ENCODE measurements around the gene NHLH2.

The NHLH2 gene

GRCh38 chr1:115854005-115854404 is 13.1 kb upstream of the NHLH2 start:
- Histone ChIP-seq H3K4me1 (ENCODE audit: control insufficient read depth, insufficient read depth, low read length) (no peaks in the 10 kb centered on the region), H3K4me3 (ENCODE audit: low read depth, low read length) (no peak overlapping the region), H3K9me3 (ENCODE audit: control insufficient read depth, insufficient read depth, low read depth, low read length) (no peaks in the 10 kb centered on the region), H3K27ac (ENCODE audit: extremely low read depth, low read depth, low read length) (no peak overlapping the region), H3K36me3 (ENCODE audit: control insufficient read depth in 2 of 2, insufficient read depth in 1 of 2, low read length in 2 of 2) (no peaks in the 10 kb centered on the region)
- no peak for TF ChIP-seq ZNF600 (tag by site-specific recombination; IDR thresholded peaks at IDR 0.05)
- TF ChIP-seq SCRT1 (tag by site-specific recombination; IDR thresholded peaks at IDR 0.05; ENCODE audit: borderline replicate concordance): no peak
- no peak for TF ChIP-seq ZNF645 (tag by site-specific recombination; IDR thresholded peaks at IDR 0.05)
- TF ChIP-seq SP3 (tag by site-specific recombination; IDR thresholded peaks at IDR 0.05): no peak
- no peak for TF ChIP-seq KLF16 (tag by site-specific recombination; IDR thresholded peaks at IDR 0.05)
- no peak for TF ChIP-seq ZNF610 (tag by site-specific recombination; IDR thresholded peaks at IDR 0.05; ENCODE audit: borderline replicate concordance)
- TF ChIP-seq BCL6B (tag by site-specific recombination; IDR thresholded peaks at IDR 0.05): no peak
- TF ChIP-seq TCF7L2 (IDR thresholded peaks at IDR 0.05; ENCODE audit: borderline replicate concordance, low read depth, low read length): no peak
- no peak for TF ChIP-seq ZNF449 (tag by site-specific recombination; IDR thresholded peaks at IDR 0.05)
- no peak for TF ChIP-seq ZNF394 (tag by site-specific recombination; IDR thresholded peaks at IDR 0.05; ENCODE audit: borderline replicate concordance)
- no peak for TF ChIP-seq ZNF677 (tag by site-specific recombination; IDR thresholded peaks at IDR 0.05)
- TF ChIP-seq KLF1 (tag by site-specific recombination; IDR thresholded peaks at IDR 0.05): no peak
- no peak for TF ChIP-seq PRDM4 (tag by site-specific recombination; IDR thresholded peaks at IDR 0.05)
- TF ChIP-seq ZNF510 (tag by site-specific recombination; IDR thresholded peaks at IDR 0.05; ENCODE audit: insufficient replicate concordance): no peak
- TF ChIP-seq, protein P1, sequence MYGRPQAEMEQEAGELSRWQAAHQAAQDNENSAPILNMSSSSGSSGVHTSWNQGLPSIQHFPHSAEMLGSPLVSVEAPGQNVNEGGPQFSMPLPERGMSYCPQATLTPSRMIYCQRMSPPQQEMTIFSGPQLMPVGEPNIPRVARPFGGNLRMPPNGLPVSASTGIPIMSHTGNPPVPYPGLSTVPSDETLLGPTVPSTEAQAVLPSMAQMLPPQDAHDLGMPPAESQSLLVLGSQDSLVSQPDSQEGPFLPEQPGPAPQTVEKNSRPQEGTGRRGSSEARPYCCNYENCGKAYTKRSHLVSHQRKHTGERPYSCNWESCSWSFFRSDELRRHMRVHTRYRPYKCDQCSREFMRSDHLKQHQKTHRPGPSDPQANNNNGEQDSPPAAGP (tag by site-specific recombination; IDR thresholded peaks at IDR 0.05): no peak
- TF ChIP-seq ZNF148 (tag by site-specific recombination; IDR thresholded peaks at IDR 0.05; ENCODE audit: borderline replicate concordance): no peak
- ChIA-PET POLR2A (no interaction called here), CTCF (interaction anchor here (0.6 kb wide), 1 partner anchor 20 kb away, joined by 4 read pairs; no protein-coding TSS in a partner anchor)

Measured in HEK293 (cell line).